Measurements from ENCODE around the gene CCDC82.

DNA sequence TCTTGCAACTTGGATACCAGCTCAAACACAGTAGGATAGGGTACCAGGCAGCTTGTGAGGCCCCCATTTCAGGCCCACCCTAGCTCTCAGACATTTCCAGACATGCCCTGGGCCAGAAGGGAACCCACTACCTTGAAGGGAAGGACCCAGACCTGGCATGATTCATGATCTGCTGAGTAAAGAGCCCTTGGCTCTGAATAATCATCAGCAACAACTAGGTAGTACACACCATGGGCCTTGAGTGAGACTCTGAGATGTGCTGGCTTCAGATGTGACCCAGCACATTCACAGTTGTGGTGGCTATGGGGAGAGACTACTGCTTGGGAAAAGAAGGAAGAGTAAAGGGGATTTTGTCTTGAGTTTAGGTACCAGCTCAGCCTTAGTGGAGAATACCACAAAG is 23.7 kb upstream of the CCDC82 start:
- TF ChIP-seq, protein P1, sequence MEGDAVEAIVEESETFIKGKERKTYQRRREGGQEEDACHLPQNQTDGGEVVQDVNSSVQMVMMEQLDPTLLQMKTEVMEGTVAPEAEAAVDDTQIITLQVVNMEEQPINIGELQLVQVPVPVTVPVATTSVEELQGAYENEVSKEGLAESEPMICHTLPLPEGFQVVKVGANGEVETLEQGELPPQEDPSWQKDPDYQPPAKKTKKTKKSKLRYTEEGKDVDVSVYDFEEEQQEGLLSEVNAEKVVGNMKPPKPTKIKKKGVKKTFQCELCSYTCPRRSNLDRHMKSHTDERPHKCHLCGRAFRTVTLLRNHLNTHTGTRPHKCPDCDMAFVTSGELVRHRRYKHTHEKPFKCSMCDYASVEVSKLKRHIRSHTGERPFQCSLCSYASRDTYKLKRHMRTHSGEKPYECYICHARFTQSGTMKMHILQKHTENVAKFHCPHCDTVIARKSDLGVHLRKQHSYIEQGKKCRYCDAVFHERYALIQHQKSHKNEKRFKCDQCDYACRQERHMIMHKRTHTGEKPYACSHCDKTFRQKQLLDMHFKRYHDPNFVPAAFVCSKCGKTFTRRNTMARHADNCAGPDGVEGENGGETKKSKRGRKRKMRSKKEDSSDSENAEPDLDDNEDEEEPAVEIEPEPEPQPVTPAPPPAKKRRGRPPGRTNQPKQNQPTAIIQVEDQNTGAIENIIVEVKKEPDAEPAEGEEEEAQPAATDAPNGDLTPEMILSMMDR (tag by site-specific recombination; IDR thresholded peaks at IDR 0.05), result no peak
- TF ChIP-seq, protein P2, sequence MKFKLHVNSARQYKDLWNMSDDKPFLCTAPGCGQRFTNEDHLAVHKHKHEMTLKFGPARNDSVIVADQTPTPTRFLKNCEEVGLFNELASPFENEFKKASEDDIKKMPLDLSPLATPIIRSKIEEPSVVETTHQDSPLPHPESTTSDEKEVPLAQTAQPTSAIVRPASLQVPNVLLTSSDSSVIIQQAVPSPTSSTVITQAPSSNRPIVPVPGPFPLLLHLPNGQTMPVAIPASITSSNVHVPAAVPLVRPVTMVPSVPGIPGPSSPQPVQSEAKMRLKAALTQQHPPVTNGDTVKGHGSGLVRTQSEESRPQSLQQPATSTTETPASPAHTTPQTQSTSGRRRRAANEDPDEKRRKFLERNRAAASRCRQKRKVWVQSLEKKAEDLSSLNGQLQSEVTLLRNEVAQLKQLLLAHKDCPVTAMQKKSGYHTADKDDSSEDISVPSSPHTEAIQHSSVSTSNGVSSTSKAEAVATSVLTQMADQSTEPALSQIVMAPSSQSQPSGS (tag by site-specific recombination; IDR thresholded peaks at IDR 0.05; ENCODE audit: low read depth), result no peak
- no peak for TF ChIP-seq ZNF707 (tag by site-specific recombination; IDR thresholded peaks at IDR 0.05)
- TF ChIP-seq, protein P3, sequence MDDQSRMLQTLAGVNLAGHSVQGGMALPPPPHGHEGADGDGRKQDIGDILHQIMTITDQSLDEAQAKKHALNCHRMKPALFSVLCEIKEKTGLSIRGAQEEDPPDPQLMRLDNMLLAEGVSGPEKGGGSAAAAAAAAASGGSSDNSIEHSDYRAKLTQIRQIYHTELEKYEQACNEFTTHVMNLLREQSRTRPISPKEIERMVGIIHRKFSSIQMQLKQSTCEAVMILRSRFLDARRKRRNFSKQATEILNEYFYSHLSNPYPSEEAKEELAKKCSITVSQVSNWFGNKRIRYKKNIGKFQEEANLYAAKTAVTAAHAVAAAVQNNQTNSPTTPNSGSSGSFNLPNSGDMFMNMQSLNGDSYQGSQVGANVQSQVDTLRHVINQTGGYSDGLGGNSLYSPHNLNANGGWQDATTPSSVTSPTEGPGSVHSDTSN (CRISPR knock-in tag; IDR thresholded peaks at IDR 0.05), result no peak
- TF ChIP-seq HOXC10 (CRISPR knock-in tag; IDR thresholded peaks at IDR 0.05), result no peak
